Middle frontal gyrus (tissue), 1 donor: ENCODE measurements around the gene SLC22A31.
"Not testable (repeated sequence)": the region's sequence is repeated elsewhere in the genome, so short reads cannot be mapped to it uniquely, and the experiment has no call there.

Source experiments
- DNase-seq: peaks from one replicate; pipeline ENCODE4 v3.0.0-alpha.2; 2015; ENCODE audit warnings: low spot score; ENCODE audit errors: extremely low spot score

The SLC22A31 gene

GRCh38 chr16:89166696-89167424, 33.5 kb downstream of the SLC22A31 start:
- no peak for DNase-seq

- not testable (repeated sequence) for DNase-seq
Measured at GRCh38 chr16:89165681-89165979, 34.7 kb downstream of the SLC22A31 start.

GRCh38 chr16:89164847-89165680, 35.3 kb downstream of the SLC22A31 start:
- no peak for DNase-seq

- no peak for DNase-seq
Measured at GRCh38 chr16:89164436-89164835, 35.9 kb downstream of the SLC22A31 start.

DNA sequence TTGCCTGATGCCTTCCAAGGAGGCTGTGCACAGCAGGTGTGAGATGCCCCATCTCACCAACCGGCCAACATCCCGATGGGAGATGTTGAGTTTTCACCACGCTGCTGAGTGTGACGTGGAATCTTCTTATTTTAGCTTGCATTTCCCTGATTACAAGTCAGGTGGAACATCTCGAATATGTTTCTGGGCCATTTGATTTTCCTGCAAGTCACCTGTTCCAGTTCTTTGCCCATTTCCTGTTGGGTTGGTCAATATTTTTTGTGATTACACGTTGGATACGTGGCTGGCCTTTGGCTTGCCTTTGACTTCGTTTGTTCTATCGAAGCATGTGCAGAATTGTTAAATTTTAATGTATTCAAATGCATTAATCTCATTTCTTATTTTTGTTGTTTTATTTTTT, 37.0 kb downstream of the SLC22A31 start:
- DNase-seq: no peak

GRCh38 chr16:89161763-89162713, 38.3 kb downstream of the SLC22A31 start:
- no peak for DNase-seq

DNA sequence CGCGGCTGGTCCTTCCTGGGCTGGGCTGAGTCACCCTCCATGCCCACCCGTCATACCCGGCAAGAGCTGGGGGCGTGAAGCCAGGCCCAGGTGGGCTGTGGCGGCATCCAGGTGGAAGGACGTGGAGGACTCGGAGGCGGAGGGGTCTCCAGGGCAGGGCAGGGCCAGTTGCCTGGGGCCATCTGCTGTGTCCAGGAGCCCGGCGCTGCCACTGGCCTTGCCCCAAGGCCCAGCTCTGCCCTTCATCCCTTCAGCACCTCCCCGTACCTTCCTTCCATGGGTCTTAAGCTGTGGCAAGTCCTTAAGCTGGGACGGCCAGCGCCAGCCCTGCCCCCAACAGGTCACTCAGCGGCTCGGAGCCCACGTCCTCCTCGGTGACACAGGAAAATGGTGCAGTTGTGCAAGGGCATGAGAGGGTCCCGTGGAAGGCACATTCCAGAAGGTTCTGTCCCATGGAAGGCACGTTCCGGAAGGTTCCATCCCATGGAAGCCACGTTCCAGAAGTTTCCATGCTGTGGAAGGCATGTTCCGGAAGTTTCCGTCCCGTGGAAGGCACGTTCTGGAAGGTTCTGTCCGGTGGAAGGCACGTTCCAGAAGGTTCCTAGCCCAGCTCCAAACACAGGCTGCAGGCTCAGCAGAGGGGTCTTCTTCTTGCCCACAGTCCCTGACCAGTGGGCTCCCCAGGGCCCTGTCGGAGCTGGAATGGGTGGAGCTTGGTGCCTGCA, 39.2 kb downstream of the SLC22A31 start:
- no peak for DNase-seq

DNA sequence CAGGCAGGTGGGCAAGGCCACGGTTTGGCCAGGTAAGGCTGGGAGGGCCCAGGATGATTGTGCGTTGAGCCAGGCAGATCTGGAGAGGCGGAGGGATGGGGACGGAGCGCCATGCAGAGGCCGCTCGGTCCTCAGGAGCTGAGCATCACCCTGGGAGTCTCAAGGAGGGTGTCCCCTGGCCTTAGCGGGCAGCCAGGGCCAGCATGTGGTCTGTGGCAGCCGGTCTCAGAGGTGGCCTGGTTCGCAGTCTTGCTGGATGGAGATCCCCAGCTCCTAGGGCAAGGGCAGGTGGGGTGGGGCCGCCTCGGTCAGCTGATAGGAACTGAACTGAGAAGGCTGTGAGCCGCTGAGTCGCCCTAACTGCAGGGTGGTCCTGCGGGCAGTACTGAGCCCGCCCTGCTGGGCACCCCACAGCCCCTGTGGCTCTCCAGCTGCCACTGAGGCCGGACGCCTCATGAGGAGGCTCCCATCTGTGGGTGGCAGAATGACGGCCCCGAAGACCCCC, 40.4 kb downstream of the SLC22A31 start:
- DNase-seq: no peak

GRCh38 chr16:89159066-89159849, 41.1 kb downstream of the SLC22A31 start:
- DNase-seq: no peak

DNA sequence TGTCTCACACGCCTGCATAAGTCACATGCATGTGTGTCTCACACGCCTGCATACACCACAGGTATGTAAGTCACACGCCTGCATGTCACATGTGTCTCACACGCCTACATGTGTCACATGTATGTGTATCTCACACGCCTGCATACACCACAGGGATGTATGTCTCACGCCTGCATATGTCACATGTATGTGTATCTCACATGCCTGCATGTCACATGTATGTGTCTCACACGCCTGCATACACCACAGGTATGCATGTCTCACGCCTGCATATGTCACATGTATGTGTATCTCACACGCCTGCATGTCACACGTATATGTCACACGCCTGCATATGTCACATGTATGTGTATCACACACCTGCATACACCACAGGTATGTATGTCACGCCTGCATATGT, 42.6 kb downstream of the SLC22A31 start:
- no peak for DNase-seq

GRCh38 chr16:89156740-89157645, 43.3 kb downstream of the SLC22A31 start:
- no peak for DNase-seq

DNA sequence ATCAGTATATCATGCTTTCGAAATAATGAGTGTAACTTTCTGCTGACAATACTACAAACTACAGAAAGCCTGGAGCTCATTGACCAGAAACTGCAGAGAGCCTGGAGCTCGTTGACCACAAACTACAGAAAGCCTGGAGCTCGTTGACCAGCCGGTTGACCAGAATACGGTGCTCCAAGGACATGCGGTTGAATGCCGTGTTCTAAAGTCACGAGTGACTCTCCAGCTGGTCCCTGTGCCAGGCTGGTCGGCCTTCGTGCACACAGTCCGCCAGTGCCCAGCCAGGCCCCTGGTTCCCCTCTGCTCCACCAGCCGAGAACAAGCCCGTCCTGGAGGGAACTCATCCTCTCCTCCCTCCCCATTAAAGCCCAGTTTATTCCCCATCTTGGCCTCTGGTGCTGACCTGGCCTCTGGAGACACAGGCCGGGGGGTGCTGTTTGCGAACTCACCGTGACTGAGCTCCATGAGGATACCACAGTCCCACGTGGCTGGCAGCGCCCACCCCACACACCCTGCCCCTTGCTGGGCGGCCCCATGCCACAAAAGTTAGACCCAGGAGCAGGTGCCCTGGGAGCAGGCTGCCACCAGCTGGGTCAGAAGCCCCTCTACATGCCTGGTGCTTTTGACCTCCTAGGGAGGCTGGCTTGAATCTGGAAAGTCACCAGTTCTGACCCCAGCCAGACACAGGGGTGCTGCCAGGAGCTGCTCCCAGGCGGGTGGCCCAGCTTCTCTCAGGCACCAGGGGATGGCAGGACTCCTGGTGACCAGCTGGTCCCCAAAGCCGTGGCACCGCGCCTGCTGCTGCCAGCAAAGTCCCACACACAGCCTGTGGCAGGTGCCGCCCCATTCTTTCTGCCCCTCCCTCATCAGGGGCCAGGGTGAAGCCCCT, 44.2 kb downstream of the SLC22A31 start:
- no peak for DNase-seq

DNA sequence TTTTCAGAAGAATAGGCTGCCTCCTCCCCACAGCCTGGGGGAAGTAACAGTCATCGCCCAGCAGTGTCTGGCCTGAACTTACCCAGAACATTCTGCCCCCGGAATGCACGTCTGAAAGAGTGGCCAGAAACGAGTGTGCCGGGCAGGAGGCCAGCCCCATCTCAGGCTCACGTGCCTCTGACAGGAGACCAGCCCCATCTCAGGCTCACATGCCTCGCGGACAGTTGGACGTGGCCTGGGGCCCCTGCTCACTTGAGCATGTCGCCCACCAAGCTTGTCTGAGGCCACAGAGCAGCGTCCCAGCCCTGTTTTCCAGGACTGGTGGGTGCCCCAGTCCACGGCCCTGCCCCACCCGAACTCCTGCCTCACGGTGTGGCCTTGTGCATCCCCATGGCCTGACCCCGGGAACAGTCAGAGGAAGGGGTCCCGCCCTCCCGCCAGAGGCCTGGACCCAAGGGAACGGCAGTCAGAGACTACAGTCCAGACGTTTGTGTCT, 45.1 kb downstream of the SLC22A31 start:
- DNase-seq: no peak

DNA sequence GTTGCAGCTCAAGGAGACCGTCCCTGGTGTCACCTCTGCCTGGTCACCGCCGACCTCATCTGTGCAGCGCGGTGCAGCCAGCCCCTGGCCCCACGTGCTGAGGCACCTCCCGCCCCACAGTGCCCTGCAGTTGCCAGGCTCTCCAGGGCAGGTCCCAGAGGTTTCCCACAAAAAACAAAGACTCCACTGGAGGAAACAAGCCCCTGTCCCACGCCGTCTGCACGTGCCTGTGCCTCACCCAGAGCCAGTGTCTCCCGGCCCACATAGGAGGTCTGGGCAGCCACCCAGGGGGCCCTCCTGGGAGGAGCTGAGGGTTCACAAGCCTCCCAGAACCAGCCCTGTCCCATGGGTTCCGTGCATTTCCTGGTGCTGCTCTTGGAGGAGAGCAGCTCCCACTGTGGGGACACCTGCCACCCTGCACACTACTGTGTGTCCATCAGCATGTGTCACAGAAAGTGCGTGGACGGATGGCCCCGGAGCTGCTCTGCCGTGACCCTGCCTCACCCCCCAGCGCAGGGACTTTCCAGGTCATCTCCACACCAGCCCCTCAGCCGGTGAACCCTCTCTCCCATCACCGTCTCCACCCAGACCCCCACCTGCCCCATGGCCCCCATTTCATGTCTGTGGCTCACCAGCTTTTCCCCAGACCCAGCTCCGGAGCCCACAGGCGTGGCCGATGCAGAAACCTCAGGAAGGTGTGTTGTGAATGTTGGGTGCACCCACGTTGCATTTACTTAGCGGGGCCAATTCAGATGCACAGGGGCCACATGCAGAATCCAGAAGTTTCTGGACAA, 45.8 kb downstream of the SLC22A31 start:
- no peak for DNase-seq

DNA sequence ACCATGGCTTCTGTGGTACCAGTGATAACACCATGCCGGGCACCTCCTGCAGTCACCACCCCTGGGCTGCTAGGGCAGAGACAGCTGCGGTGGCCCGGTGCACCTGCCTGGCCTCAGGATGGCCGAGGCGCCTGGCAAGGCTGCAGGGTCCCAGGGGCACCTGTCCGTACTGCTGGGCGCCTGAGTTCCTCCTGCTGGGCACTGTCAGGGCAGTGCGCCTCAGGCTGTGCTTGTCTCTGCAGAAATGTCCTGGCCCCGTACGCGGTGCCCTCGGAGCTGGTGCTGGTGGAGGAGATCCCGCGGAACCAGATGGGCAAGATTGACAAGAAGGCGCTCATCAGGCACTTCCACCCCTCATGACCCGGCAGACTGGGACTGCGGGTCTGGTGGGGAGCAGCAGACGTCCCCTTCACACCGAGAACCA, 46.5 kb downstream of the SLC22A31 start:
- DNase-seq: no peak

- no peak for DNase-seq
Measured at GRCh38 chr16:89152831-89153700, 47.3 kb downstream of the SLC22A31 start.
